Skin of body (tissue), 2 donors: ENCODE data around the gene CNGA3. TPM values are rescaled to one million over a fixed set of nuclear protein-coding genes. Genes with fewer than 3 reads are reported as not detected.

Experiments used
- DNase-seq: peaks from one replicate; lab custom pipeline; 2025; lab: John Stamatoyannopoulos, UW
- total RNA-seq: library from RNA; depleted of rRNA; stranded (reverse); fragments of >200 nt; gene quantifications from one replicate; pipeline ENCODE4 v1.2.3, GENCODE V29; 2014

Gene CNGA3
- total RNA-seq, 1 donor from 2014 or later, result 0.10 TPM

DNA sequence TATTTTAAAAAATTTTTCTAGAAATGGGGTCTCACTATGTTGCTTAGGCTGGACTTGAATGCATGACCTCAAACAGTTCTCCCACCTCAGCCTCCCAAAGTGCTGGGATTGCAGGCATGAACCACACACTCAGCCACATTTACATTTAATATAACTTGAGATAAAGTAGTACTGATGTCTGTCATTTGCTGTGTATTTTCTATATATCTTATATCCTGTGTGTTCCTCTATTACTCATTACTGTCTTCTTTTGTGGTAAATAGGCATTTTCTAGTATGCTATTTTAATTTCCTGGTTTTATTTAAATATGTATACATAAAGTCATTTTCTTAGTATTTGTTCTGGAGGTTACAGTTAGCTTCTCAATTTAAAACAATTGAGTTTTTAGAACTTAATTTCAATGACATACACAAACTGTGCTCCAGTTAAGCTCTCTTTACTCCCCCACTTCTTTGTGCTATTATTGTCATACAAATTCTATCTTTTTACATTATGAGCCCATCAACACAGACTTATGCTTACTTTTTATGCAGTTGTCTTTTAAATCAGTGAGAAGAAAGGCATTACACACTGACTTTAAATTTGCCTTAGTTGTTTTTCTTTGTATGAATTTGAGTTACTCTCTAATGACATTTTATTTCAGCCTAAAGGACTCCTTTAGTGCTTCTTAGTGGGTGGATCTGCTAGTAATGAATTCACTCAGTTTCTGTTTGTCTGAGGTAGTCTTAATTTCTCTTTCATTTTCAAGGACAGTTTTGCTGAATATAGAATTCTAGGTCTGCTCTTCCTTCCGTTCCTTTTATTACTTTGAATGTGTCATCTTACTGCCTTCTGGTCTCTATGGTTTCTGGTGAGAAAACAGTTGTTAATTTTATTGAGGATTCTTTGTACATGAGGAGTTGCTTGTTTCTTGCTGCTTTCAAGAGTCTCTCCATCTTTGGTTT, 92.2 kb downstream of the CNGA3 start:
- no peak for DNase-seq

GRCh38 chr2:98441706-98442450, 95.6 kb downstream of the CNGA3 start:
- DNase-seq, result no peak

DNA sequence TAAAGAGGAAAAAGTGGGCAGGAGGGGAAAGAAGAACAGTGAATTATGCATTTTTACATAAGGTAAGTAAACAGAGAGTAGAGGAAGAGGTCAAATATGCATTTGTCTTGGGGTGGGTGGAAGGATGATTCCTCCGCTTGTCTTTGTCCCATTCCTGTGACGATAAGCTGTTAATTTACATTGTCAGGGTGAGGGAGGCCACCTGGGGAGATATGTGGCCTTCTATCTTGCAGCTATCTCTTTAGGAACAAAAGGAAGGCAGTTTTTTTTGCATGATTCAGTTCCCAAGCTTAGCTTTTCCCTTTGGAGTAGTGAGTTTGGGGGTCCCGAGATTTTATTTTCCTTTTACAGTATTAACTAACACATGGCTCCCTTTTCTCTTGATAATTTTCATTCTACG, 96.2 kb downstream of the CNGA3 start:
- DNase-seq, result no peak

DNA sequence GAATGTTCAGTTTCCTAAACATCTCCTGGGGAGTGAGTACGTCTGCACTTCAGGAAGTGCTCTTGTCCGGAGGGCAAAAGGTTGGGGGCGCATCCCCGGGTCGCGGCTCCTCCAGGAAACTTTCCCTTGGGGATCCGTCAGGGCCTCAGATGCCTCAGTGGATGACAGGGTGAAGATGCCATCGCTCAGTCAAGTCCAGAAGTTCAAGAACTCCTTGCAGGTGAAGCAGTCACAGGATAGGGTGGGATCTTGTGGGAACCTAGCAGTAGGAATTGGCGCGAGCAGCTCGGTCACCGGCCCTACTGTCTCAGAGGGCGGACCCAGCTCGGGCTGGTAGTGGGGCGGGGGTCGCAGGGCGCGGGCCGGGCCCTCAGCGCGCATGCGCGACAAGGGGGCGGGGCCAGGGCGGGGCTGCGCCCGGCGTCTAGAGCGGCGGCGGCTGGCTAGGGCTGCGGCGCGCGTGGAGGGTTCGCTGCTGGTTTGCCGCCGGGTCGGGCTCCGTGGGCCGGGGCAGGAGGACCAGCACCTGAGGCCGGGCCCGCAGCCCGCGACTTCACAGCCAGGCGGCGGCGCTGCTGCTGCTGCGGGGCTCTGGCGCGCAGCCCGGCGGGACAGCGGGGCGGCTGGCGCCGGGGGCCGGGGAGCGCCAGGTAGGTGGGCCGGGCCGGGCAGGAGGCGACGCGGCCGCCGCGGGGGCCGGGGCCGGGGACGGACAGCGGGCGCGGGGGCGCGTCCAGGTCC, 98.3 kb downstream of the CNGA3 start, which contains the start of gene INPP4A:
Gene INPP4A, plus strand, starts transcription at position 423 of the 741 bp plus-strand sequence. CDS start 75,191 bp downstream, outside the sequence.
- peak; percentile 30 for DNase-seq

DNA sequence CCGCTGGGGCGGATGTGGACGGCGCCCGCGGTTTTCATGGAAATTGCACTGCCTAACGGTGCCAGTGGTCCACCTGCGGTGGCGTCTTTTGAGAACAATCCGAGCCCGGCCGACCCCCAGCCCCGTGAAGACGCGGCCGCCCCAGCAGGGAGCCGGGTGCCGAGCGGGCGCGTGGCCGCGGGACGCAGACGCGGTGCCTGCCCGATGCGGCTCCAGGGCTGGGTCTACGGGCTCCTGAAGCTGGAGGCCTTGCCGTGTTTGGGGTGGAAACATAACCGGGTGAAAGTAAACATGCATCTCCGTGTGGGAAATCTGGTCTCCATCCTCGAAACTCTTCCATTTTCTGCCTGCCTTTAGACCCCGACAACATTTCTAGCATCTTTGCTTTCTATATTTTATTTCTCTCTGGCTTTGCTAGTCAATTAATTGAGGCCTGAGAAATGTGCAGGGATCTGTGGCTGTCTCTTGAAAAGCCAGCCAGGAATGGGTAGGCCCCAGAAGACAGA, 99.0 kb downstream of the CNGA3 start:
- no peak for DNase-seq

- peak; percentile 10 for DNase-seq
Measured at GRCh38 chr2:98445683-98446581, 99.7 kb downstream of the CNGA3 start.

- no peak for DNase-seq
Measured at GRCh38 chr2:98446850-98447249, 100.6 kb downstream of the CNGA3 start.

Other genes with a start within 250 kb of the CNGA3 start
- 22.3 TPM for gene INPP4A, start 98.4 kb downstream of the CNGA3 start, total RNA-seq